ENCODE measurements around the gene ARAP3.
A peak's percentile ranks its signal among the peaks of the same experiment; 100 is the strongest.

ARAP3 gene

GRCh38 chr5:141703133-141703561 lies 21.1 kb upstream of the ARAP3 start:
- DNase-seq (ENCODE audit: low read depth) = no peak

DNA sequence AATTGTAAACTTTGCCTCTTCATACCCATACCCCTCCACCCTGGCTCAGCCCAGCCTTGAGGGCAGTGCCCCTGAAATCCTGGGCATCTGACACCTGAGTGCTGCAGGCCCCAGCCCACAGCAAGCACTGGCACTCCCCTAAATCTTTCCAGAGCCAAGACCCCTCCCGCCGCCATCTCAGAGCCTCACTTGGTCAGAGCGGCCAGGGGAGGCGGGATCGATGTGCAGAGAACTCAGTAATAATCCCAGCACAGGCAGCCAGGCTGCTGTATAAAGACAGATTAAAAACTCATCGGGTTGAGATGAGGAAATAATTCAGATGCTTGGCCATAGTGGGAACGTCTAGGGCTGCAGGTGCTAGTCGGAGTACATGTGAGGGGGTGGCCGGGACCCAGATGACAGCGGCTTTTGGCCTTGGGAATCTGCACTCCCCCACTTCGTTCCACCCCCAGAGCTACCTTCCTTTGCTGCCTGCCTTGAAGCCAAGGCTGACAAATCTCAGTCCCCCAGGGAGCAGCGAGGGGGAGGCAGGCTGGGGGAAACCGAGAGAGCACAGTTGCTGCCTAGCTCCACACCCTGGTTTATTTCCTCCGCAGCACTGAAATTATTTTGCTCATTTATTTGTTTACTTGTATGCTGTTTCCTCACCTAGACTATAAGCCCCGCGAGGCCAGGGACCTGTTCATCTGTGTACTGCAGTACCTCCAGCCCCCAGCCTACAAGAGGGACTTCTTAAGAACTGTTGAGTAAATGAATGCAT lies 19.5 kb upstream of the ARAP3 start:
- DNase-seq (ENCODE audit: low read depth) = no peak

DNA sequence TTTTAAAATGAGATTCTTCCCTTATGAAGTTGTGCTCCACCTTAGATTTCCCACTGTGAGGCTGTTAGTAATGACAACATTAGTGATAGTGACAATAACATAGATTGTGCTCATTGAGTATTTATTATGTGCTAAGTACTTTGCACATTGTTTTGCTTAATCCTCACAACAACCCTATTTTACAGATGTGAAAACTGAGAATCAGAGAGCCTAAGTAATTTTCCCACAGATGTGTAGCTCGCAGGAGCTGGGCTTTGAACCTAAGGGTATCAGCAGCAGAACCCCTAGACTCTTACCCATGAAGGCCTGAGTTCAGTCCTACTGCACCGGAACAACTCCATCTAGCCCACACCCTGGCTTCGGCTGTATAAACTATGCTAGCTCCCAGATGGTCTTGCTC lies 15.6 kb upstream of the ARAP3 start:
- DNase-seq (ENCODE audit: low read depth) = no peak

GRCh38 chr5:141696431-141696830 lies 14.4 kb upstream of the ARAP3 start:
- DNase-seq (ENCODE audit: low read depth) = no peak

- DNase-seq (ENCODE audit: low read depth) = no peak
Measured at GRCh38 chr5:141695627-141696215, 13.7 kb upstream of the ARAP3 start.

DNA sequence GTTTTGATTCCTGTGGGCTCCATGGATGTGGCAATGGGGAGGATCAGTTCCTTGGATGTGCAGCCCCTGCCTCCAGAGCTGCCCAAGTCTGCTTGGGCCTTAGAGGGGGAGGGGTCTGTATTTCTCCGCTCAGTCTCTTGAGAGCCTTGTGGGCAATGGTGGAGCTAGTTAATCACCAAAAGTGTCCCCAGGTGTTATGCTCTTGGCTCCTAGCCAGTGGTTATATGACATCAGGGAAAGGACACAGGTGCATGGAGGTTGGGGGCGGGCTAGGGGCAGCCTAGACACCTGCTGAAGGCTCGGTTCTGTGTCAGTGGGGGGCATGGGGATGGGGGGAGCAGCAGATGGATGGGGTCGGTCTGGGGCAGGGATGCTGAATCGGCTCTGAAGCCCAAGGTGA lies 12.4 kb upstream of the ARAP3 start:
- DNase-seq (ENCODE audit: low read depth) = no peak

- peak; percentile 76 for DNase-seq (ENCODE audit: low read depth)
Measured at GRCh38 chr5:141692919-141693725, 11.1 kb upstream of the ARAP3 start.

GRCh38 chr5:141692533-141692888 lies 10.5 kb upstream of the ARAP3 start:
- no peak for DNase-seq (ENCODE audit: low read depth)

DNA sequence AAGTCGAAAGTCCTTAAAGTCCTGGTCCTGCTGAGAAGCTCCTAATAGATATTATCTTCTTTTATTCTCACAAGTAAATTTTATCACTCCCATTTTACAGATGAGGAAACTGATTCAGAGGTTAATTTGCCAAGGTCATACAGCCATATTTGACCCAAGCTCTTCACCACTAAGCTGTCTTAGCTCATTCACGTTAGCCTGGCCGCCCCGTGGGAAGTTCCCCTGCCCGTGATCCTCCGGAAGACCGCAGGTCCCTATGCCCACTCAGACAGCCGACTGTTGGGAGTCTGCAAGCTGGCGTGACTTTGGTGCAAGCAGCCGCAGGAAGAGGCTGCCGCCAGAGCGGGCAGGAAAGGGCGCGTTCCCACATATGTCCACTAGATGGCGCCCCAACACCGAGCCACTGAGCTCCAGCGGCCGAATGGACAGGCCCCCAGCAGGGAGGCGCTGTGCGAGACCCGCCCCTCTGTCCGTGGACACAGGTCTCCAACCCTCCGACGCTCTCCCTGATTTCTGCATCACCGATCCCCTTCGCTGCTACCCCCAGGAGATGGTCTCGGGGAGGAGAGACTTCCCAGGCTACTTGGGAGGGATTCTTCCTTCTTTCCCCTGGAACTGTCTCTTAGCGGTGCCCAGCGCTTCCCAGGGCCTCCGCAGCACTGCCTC lies 10.0 kb upstream of the ARAP3 start:
- peak; percentile 67 for DNase-seq (ENCODE audit: low read depth)

DNA sequence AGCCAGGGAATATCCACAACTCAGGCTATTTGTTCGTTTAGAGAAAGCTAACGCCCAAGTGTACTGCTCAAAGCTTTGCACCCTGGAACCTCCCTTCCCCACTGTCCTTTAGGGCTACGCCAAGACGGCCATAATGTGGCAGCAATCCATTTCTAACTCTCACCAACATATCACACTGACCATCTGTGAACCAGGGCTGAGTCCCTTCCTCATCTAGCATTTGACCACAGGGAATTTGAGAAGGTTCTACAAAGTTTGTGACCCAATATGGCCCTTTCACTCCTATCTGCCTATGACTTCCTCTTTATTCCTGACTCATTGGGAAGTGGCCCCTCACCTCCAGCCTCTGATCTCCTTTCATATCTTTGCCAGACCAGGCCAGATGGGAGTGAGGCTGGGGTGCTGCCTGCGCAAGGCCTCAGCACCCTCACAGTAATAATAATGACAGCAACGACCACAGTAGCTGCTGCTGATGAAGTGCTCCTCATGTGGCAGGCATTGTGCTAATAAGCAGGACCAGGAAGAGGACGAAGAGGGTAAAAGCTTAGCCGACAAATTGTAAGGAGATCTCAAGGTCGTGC lies 9.3 kb upstream of the ARAP3 start:
- no peak for DNase-seq (ENCODE audit: low read depth)

GRCh38 chr5:141686648-141687416 lies 4.8 kb upstream of the ARAP3 start:
- DNase-seq (ENCODE audit: low read depth) = no peak

- no peak for DNase-seq (ENCODE audit: low read depth)
Measured at GRCh38 chr5:141685591-141685990, 3.6 kb upstream of the ARAP3 start.

- DNase-seq (ENCODE audit: low read depth) = no peak
Measured at GRCh38 chr5:141683596-141684141, 1.6 kb upstream of the ARAP3 start.

GRCh38 chr5:141681295-141681694 lies 735 bp downstream of the ARAP3 start:
- no peak for DNase-seq (ENCODE audit: low read depth)

GRCh38 chr5:141680751-141681201 lies 1.3 kb downstream of the ARAP3 start:
- no peak for DNase-seq (ENCODE audit: low read depth)

DNA sequence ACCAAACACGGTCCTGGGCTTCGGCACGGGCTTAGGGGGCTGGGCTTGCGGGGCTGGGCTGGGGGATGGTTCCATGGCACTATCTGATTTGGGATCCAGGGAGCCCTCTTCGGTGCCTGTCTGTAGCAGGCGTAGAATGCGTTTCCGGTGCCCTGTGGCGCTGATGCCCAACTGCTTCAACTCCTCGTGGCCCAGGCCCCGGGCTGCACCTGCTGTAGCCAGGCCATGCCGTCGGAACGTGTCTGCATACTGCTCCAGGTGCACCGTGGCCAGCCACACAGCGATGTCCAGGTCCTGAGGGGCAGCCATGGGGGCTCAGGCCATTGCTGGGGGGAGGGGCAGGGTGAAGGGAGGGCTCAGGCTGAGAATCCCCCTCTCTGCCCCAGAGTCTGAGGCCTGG lies 1.9 kb downstream of the ARAP3 start:
- no peak for DNase-seq (ENCODE audit: low read depth)

GRCh38 chr5:141677415-141677814 lies 4.6 kb downstream of the ARAP3 start:
- no peak for DNase-seq (ENCODE audit: low read depth)

GRCh38 chr5:141675672-141676071 lies 6.4 kb downstream of the ARAP3 start:
- DNase-seq (ENCODE audit: low read depth) = no peak

- DNase-seq (ENCODE audit: low read depth) = no peak
Measured at GRCh38 chr5:141674747-141675146, 7.3 kb downstream of the ARAP3 start.

DNA sequence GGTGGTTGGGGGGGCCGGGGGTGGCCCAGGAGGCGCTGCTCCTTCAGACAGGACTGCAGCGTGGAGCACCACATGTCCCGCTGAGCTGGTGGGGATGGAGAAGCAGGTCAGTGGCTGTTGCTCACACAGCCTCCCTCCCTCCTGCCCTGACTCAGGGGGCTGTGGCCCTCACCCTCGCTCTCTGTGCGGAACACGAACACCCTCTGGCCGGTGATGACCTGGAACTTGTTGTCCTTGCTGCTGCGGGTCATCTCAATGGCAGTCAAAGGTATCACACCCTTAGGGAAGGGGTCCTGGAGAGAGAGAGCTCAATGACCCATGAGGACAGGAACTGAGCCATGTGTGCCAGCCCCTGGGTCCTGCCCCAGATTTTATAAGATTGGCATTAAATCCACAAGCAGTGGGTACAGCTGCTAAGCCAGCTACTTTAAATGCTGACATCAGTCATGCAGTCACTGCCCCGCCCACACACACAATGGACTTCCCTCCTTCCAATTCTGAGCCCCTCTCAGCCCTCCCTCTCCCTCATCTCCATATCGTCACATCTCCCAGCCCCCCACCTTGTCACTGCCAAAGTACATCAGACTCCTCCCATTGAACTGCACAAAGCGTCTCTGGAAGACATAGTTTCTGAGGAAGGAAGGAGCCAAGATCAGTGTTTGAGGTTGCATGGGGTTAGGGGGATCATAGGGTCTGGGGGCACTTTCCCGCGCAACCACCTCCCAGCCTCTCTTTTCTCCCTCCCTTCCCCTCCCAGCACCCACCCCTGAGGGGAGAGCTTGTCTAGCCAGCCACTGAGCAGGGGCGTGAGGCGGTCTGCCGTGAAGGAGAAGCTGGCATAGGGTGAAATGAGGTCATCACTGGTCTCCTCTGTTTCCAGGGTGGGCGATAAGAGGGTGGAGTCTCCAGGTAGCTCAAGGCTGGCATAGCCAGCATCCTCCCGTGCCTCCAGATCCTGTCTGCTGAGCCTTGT lies 8.9 kb downstream of the ARAP3 start:
- DNase-seq (ENCODE audit: low read depth) = no peak

Data from T-helper 22 cell (primary cell).